Measurements from ENCODE around the gene ACTR8. TPM values are rescaled to one million over a fixed set of nuclear protein-coding genes. Genes with fewer than 3 reads are reported as not detected.

The ACTR8 gene
- total and polyA plus RNA-seq, 2 experiments from 2014 or later = 23.0 to 33.0 TPM

- WGBS, 2 experiments (ENCODE audit: low coverage in 1 of 2, low lambda C conversion rate in 2 of 2, missing lambda C conversion rate in 2 of 2) = 88 to 91% methylated on average over 17 of the region's 17 CpGs
- no peaks in the 10 kb centered on the region for H3K79me2 ChIP-seq (ENCODE audit: insufficient read depth)
- H4K20me1 ChIP-seq (ENCODE audit: insufficient read depth) = no peaks in the 10 kb centered on the region
- no peaks in the 10 kb centered on the region for H3K27me3 ChIP-seq (replicated peaks; ENCODE audit: insufficient read depth)
- no peaks in the 10 kb centered on the region for H3K36me3 ChIP-seq (ENCODE audit: low read depth)
- H3K4me1 ChIP-seq (ENCODE audit: insufficient read depth) = no peaks in the 10 kb centered on the region
- in situ Hi-C loops (cut with MboI) = no loop called here
- H3K9ac ChIP-seq = no peak overlapping the region
- H3K4me2 ChIP-seq (ENCODE audit: unreplicated experiment) = no peak overlapping the region
- no peaks in the 10 kb centered on the region for H3K9me3 ChIP-seq (ENCODE audit: low read depth)
- no peaks in the 10 kb centered on the region for H3F3A ChIP-seq (ENCODE audit: insufficient read depth)
- H3K4me3 ChIP-seq = no peak overlapping the region
- no peaks in the 10 kb centered on the region for H3K9me2 ChIP-seq (ENCODE audit: insufficient read depth)
- TF ChIP-seq EZH2 (IDR thresholded peaks at IDR 0.05; ENCODE audit: insufficient read depth, poor library complexity, severe bottlenecking) (no peak), EZH2phosphoT487 (IDR thresholded peaks at IDR 0.05; ENCODE audit: insufficient read depth, low read depth) (no peak)
- H3K27ac ChIP-seq = no peak overlapping the region
- no peak overlapping the region for H2AFZ ChIP-seq
- DNase-seq = no peak
These were observed 64.1 kb downstream of the ACTR8 start for GRCh38 chr3:53817809-53818208.

- Histone ChIP-seq H3K4me2 (ENCODE audit: unreplicated experiment) (no peak overlapping the region), H3K79me2 (ENCODE audit: insufficient read depth) (no peaks in the 10 kb centered on the region), H3K4me1 (ENCODE audit: insufficient read depth) (no peaks in the 10 kb centered on the region), H4K20me1 (ENCODE audit: insufficient read depth) (no peaks in the 10 kb centered on the region), H3F3A (ENCODE audit: insufficient read depth) (no peaks in the 10 kb centered on the region), H3K9ac (no peak overlapping the region), H3K27ac (no peak overlapping the region), H3K27me3 (replicated peaks; ENCODE audit: insufficient read depth) (no peaks in the 10 kb centered on the region), H3K36me3 (ENCODE audit: low read depth) (no peaks in the 10 kb centered on the region), H3K9me2 (ENCODE audit: insufficient read depth) (no peaks in the 10 kb centered on the region), H2AFZ (no peak overlapping the region), H3K9me3 (ENCODE audit: low read depth) (no peaks in the 10 kb centered on the region), H3K4me3 (no peak overlapping the region)
- no peak for TF ChIP-seq EZH2phosphoT487 (IDR thresholded peaks at IDR 0.05; ENCODE audit: insufficient read depth, low read depth)
- TF ChIP-seq EZH2 (IDR thresholded peaks at IDR 0.05; ENCODE audit: insufficient read depth, poor library complexity, severe bottlenecking) = no peak
- in situ Hi-C loops (cut with MboI) = no loop called here
- DNase-seq = no peak
- 72 to 79% methylated on average over 6 of the region's 6 CpGs for WGBS, 2 experiments (ENCODE audit: low coverage in 1 of 2, low lambda C conversion rate in 2 of 2, missing lambda C conversion rate in 2 of 2)
These were observed 64.7 kb downstream of the ACTR8 start for GRCh38 chr3:53817211-53817610.

Other genes with a start within 250 kb of the ACTR8 start
- 0.11 and 0.13 TPM in 2 replicates for gene CHDH, start 35.7 kb downstream of the ACTR8 start, total RNA-seq (2014; rRNA removed; shearing (Covaris generic))
- gene CHDH, start 35.7 kb downstream of the ACTR8 start, polyA plus RNA-seq (2016; fragmentation: Nextera tagmentation; extraction: Ambion mirVana) = 0.13 TPM in 1 of 2 replicates, not detected in the other
- gene IL17RB, start 35.6 kb downstream of the ACTR8 start, total RNA-seq (2014; rRNA removed; shearing (Covaris generic)) = not detected in 2 replicates
- gene IL17RB, start 35.6 kb downstream of the ACTR8 start, polyA plus RNA-seq (2016; fragmentation: Nextera tagmentation; extraction: Ambion mirVana) = 0.58 and 0.79 TPM in 2 replicates
- gene SELENOK, start 9.7 kb upstream of the ACTR8 start, total RNA-seq (2014; rRNA removed; shearing (Covaris generic)) = 22.4 and 37.5 TPM in 2 replicates
- 92.1 and 97.5 TPM in 2 replicates for gene SELENOK, start 9.7 kb upstream of the ACTR8 start, polyA plus RNA-seq (2016; fragmentation: Nextera tagmentation; extraction: Ambion mirVana)
- gene CACNA2D3, start 240.4 kb upstream of the ACTR8 start, total RNA-seq (2014; rRNA removed; shearing (Covaris generic)) = under 0.01 and 0.43 TPM in 2 replicates
- 0.30 and 0.39 TPM in 2 replicates for gene CACNA2D3, start 240.4 kb upstream of the ACTR8 start, polyA plus RNA-seq (2016; fragmentation: Nextera tagmentation; extraction: Ambion mirVana)

Data from GM23248 (cell line).